Naive B cell (primary cell): ENCODE results near the gene PIAS1. TPM values are rescaled to one million over a fixed set of nuclear protein-coding genes. Genes with fewer than 3 reads are reported as not detected.

ENCODE experiments used
- ATAC-seq, 2 donors: fragments of 150-1000 bp; cut with Tn5 transposase; 2 replicates each; pipeline ENCODE4 v1.10.0; 2021; ENCODE audit warnings: low read depth in 2 of 2, mild to moderate bottlenecking in 2 of 2, moderate library complexity in 2 of 2
- DNase-seq: peaks from one replicate; pipeline ENCODE4 v3.0.0; 2022
- H3K27ac Mint-ChIP-seq, 6 donors: one replicate each; pipeline ENCODE4 v1.8.0; 2020 to 2022; ENCODE audit warnings: mild to moderate bottlenecking in 6 of 6, mixed read lengths in 6 of 6, moderate library complexity in 5 of 6, inconsistent platforms in 2 of 6
- H3K27me3 Mint-ChIP-seq, 3 donors: one replicate each; pipeline ENCODE4 v1.8.0; 2021 to 2022; ENCODE audit warnings: mixed read lengths in 3 of 3, mild to moderate bottlenecking in 1 of 3
- H3K36me3 Mint-ChIP-seq, 2 donors: one replicate each; pipeline ENCODE4 v1.8.0; 2020 to 2022; ENCODE audit warnings: mixed read lengths in 2 of 2, inconsistent platforms in 1 of 2, mild to moderate bottlenecking in 1 of 2
- H3K4me1 Mint-ChIP-seq, 3 donors: one replicate each; pipeline ENCODE4 v1.8.0; 2020 to 2022; ENCODE audit warnings: mixed read lengths in 3 of 3, inconsistent platforms in 1 of 3, mild to moderate bottlenecking in 1 of 3, moderate library complexity in 1 of 3
- H3K4me3 Mint-ChIP-seq, 8 donors: one replicate each; pipeline ENCODE4 v1.8.0; 2020 to 2022; ENCODE audit warnings: mild to moderate bottlenecking in 8 of 8, mixed read lengths in 8 of 8, moderate library complexity in 8 of 8, inconsistent platforms in 2 of 8
- H3K9me3 Mint-ChIP-seq, 7 donors: one replicate each; pipeline ENCODE4 v1.8.0; 2020 to 2022; ENCODE audit warnings: mixed read lengths in 7 of 7, mild to moderate bottlenecking in 5 of 7, inconsistent platforms in 2 of 7, moderate library complexity in 1 of 7
- polyA plus RNA-seq, 6 donors: library from polyadenylated mRNA; unstranded; fragments of 300-500 nt; fragmentation: Illumina TruSeq; gene quantifications; one replicate each; pipeline ENCODE4 v1.2.3, GENCODE V29; 2021; ENCODE audit warnings: low read depth in 6 of 6

PIAS1 gene
- polyA plus RNA-seq, 6 donors from 2014 or later = 141 to 207 (median 162) TPM

DNA sequence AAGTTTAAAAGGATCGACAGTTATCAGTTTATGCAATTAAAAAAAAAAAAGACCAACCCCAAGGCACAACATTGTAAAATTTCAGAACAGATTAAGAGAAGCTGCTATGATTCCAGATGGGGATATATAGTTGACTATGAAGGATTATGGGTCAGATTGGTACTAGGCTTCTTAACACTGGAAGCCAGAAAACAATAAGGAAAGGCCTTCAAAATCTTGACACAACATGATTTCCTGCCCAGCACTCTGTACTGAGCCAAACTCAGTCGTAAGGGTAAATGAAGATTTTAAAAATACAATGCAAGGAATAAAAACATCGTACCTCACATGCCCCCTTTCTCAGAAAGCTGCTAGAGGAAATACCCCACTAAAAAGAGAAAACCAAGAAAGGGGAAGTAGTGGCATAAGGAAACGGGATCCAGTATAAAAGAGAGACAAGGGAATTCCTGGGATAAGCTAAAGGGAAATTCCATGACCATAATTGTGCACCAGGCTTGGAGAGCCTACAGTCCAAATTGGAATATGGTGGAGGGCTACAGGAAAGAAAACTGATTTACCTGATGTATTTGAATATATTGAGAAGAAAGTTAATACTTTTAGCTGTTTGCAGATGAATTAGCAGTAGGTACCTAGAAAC lies 27.9 kb downstream of the PIAS1 start:
- peak overlapping the region; percentile 21 to 66 (median 47) for H3K27ac Mint-ChIP-seq
- H3K4me3 Mint-ChIP-seq = peak overlapping the region in 4 of 8 donors; percentile 10 to 34 (median 14)
- H3K27me3 Mint-ChIP-seq = no peaks in the 10 kb centered on the region
- no peaks in the 10 kb centered on the region for H3K9me3 Mint-ChIP-seq
- peaks cover 45 to 80% (median 66%) of the 10 kb centered on the region in 3 donors for H3K4me1 Mint-ChIP-seq
- no peaks in the 10 kb centered on the region for H3K36me3 Mint-ChIP-seq
- ATAC-seq (peak in 1 of 2 donors; percentile 34), DNase-seq (no peak)

DNA sequence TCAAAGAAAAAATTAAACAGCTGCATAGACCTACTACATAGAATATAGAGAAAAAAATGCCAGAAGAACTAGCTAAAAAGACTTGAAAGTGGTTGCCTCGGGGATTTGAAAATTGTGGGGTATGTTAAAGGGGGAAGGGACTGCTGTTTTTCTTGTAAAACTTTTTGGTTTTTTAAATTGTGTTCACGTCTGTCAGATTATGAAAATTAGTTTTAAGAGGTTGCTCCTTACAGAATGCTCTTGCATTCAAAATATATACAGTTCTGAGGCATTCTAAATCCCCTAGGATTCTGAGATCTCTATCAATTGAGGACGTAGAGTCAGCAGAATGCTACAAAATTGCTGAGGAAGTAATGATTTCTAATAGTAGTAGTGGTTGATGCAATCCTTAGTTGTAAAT lies 28.6 kb downstream of the PIAS1 start:
- Mint-ChIP-seq H3K4me3 (no peak overlapping the region), H3K4me1 (peaks cover 43 to 73% (median 59%) of the 10 kb centered on the region in 3 donors), H3K27me3 (no peaks in the 10 kb centered on the region), H3K9me3 (no peaks in the 10 kb centered on the region), H3K36me3 (no peaks in the 10 kb centered on the region), H3K27ac (peak overlapping the region in 4 of 6 donors; percentile 39 to 63 (median 47))
- DNase-seq (no peak), ATAC-seq (no peak)

DNA sequence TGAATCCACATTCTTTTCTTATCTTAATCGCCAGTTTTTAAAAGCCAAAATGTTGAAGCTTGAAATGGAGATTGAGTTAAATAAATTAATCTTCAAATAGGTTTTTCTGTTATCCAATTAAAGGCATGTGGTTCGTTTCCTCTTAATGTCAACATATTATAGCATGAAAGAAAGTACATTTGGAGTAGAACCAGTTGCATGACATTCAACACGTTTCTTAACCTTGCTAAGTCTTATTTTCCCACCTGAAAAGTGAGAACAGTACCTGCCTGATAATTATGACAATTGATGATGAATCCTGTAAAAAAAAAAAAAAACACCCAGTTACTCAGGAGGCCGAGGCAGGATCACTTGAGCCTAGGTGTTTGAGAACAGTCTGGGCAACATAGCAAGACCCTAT lies 29.3 kb downstream of the PIAS1 start:
- Mint-ChIP-seq H3K36me3 (no peaks in the 10 kb centered on the region), H3K27ac (peak overlapping the region in 1 of 6 donors; percentile 49), H3K27me3 (no peaks in the 10 kb centered on the region), H3K4me3 (no peak overlapping the region), H3K4me1 (peaks cover 36 to 67% (median 51%) of the 10 kb centered on the region in 3 donors), H3K9me3 (no peaks in the 10 kb centered on the region)
- no peak for DNase-seq
- ATAC-seq = no peak

DNA sequence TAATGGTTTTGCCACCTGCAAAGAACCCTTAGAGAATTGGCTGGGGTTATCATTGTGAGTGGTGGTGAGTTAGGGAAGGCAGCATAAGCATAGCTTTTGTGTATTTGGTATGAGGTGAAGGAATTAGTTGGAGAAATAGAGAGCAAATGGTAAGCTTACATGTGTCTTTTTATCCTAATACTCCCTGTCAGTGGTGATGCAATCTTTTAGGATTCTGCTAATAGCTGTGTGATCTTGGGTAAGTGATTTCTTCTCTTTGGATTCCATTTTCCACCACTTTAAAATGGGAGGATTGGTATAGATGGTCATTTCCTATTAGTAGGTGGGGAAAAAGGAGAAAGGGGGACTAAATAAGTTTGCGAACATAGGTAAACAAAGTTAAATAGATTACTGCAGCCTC lies 30.9 kb downstream of the PIAS1 start:
- H3K9me3 Mint-ChIP-seq = no peaks in the 10 kb centered on the region
- ATAC-seq = no peak
- H3K36me3 Mint-ChIP-seq = no peaks in the 10 kb centered on the region
- H3K4me3 Mint-ChIP-seq = no peak overlapping the region
- H3K27me3 Mint-ChIP-seq = no peaks in the 10 kb centered on the region
- H3K27ac Mint-ChIP-seq = peak overlapping the region in 1 of 6 donors; percentile 25
- peaks cover 34 to 60% (median 45%) of the 10 kb centered on the region in 3 donors for H3K4me1 Mint-ChIP-seq
- DNase-seq = no peak

DNA sequence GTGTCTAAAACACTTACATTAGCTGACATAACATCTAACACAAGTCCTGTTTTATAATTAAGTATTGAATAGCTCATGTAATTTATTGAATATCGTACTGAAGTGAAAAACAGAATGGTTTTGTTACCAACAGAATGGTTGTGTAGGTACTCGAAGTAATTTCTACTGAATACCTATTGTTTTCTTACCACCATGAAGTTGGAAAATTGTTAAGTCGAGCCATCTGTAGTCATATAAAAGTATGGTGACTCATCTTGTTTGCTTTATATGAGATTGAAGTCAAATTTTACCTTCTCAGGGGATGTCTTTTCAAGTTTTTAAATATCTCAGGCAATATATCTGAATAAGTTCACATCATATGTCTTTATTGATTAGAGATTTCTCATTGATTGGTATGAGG lies 37.6 kb downstream of the PIAS1 start:
- Mint-ChIP-seq H3K27ac (no peak overlapping the region), H3K4me3 (no peak overlapping the region), H3K9me3 (peaks cover 0 to 14% (median 9%) of the 10 kb centered on the region in 7 donors), H3K4me1 (peaks cover 11 to 26% (median 11%) of the 10 kb centered on the region in 3 donors), H3K27me3 (no peaks in the 10 kb centered on the region), H3K36me3 (peaks cover 14 to 20% of the 10 kb centered on the region in 2 donors)
- no peak for ATAC-seq
- no peak for DNase-seq

DNA sequence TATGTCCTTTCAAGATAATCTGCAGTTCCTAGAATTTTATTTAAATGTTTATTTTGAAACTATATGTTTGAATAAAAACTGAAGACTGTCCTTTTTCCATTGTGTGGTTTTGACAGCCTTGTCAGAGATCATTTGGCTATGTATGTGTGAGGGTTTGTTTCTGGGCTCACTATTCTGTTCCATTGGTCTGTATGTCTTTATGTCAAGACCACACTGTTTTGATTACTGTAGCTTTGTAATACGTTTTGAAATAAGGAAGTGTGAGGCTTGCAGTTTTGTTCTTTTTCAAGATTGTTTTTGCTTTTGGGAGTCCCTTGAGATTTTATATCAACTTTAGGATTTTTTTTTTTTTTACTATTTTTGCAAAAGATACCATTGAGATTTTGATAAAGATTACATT lies 42.0 kb downstream of the PIAS1 start:
- H3K27me3 Mint-ChIP-seq = no peaks in the 10 kb centered on the region
- ATAC-seq (no peak), DNase-seq (no peak)
- H3K27ac Mint-ChIP-seq = no peak overlapping the region
- H3K4me1 Mint-ChIP-seq = peaks cover 31 to 48% (median 36%) of the 10 kb centered on the region in 3 donors
- H3K36me3 Mint-ChIP-seq = peaks cover 22 to 33% of the 10 kb centered on the region in 2 donors
- H3K9me3 Mint-ChIP-seq = peaks cover 0 to 22% (median 15%) of the 10 kb centered on the region in 7 donors
- no peak overlapping the region for H3K4me3 Mint-ChIP-seq

DNA sequence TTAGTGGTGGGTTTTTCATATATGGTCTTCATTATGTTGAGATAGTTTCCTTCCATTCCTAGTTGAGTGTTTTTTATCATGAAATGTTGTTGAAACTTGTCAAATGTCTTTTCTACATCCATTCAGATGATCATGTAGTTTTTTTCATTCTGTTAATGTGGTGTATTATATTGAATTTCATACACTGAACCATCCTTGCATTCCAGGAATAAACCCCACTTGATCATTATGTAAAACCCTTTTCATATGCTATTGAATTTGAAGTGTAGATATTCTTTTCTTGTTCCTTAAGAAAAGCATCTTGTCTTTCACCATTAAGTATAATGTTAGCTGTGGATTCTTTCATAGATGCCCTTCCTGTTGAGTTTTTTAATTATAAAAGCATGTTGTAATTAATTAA lies 42.9 kb downstream of the PIAS1 start:
- Mint-ChIP-seq H3K9me3 (peaks cover 0 to 22% (median 15%) of the 10 kb centered on the region in 7 donors), H3K27me3 (no peaks in the 10 kb centered on the region), H3K4me3 (no peak overlapping the region), H3K27ac (no peak overlapping the region), H3K4me1 (peaks cover 36 to 55% (median 45%) of the 10 kb centered on the region in 3 donors), H3K36me3 (peaks cover 27 to 37% of the 10 kb centered on the region in 2 donors)
- ATAC-seq = no peak
- DNase-seq = no peak

DNA sequence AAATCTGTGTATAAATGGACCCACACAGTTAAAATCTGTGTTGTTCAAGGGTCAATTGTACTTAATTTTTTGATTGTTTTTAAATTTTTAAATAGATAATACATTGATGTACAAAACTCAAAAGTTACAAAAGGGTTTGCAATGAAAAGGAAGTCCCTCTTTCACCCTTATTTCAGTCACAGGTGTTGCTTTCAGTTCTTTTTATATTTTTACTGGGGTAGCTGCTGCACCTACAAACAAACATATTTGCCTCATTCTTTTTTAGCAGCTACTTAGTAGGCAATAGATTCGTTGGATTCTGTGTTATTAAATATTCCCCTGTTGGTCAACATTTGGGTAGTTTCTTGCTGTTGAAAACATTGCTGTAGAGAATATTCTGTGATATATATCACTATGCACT lies 44.4 kb downstream of the PIAS1 start:
- peaks cover 0 to 29% (median 18%) of the 10 kb centered on the region in 7 donors for H3K9me3 Mint-ChIP-seq
- peak overlapping the region in 4 of 8 donors; percentile 12 to 60 (median 30) for H3K4me3 Mint-ChIP-seq
- ATAC-seq (no peak), DNase-seq (no peak)
- peak overlapping the region in 1 of 6 donors; percentile 56 for H3K27ac Mint-ChIP-seq
- H3K36me3 Mint-ChIP-seq = peaks cover 31 to 32% of the 10 kb centered on the region in 2 donors
- H3K4me1 Mint-ChIP-seq = peaks cover 38 to 57% (median 51%) of the 10 kb centered on the region in 3 donors
- no peaks in the 10 kb centered on the region for H3K27me3 Mint-ChIP-seq

DNA sequence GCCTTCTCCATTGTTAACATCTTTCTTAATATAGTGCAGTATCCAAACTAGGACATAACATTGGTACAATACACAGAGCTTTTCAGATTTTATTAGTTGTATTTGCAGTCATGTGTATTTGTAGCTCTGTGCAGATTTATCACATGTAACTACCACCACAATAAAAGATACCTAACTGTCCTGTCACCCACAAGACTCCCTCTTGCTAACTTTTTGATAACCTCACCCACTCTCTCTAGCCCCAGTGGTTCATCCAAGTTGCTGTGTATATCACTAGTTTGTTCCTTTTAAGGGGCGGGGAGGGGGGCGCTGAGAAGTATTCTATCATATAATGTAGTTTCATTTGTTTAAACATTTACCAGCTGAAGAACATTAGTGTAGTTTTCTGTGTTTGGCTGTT lies 46.1 kb downstream of the PIAS1 start:
- no peak for ATAC-seq
- Mint-ChIP-seq H3K36me3 (peaks cover 34 to 37% of the 10 kb centered on the region in 2 donors), H3K27me3 (no peaks in the 10 kb centered on the region), H3K4me3 (peak overlapping the region in 2 of 8 donors; percentile 14 to 73), H3K4me1 (peaks cover 37 to 60% (median 50%) of the 10 kb centered on the region in 3 donors), H3K9me3 (peaks cover 0 to 29% (median 21%) of the 10 kb centered on the region in 7 donors), H3K27ac (peak overlapping the region in 4 of 6 donors; percentile 1 to 76 (median 35))
- DNase-seq = no peak

DNA sequence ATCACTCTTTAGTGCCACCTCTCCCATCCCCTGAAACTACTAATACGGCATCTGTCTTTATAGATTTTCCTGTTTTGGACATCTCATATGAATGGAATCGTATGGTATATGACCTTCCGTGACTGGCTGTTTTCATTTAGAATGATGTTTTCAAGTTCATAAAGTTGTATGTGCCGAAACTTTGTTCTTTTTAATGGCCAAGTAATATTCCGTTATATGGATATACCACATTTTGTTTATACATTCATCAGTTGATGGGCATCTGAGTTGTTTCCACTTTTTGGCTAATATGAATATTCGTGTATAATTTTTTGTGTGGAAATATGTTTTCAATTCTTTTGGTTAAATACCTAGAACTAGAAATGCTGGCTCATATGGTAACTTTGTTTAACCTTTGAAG lies 49.5 kb downstream of the PIAS1 start:
- DNase-seq (no peak), ATAC-seq (no peak)
- Mint-ChIP-seq H3K4me3 (no peak overlapping the region), H3K4me1 (peaks cover 47 to 73% (median 63%) of the 10 kb centered on the region in 3 donors), H3K27me3 (no peaks in the 10 kb centered on the region), H3K9me3 (peaks cover 0 to 12% (median 4%) of the 10 kb centered on the region in 7 donors), H3K27ac (no peak overlapping the region), H3K36me3 (peaks cover 22 to 24% of the 10 kb centered on the region in 2 donors)

DNA sequence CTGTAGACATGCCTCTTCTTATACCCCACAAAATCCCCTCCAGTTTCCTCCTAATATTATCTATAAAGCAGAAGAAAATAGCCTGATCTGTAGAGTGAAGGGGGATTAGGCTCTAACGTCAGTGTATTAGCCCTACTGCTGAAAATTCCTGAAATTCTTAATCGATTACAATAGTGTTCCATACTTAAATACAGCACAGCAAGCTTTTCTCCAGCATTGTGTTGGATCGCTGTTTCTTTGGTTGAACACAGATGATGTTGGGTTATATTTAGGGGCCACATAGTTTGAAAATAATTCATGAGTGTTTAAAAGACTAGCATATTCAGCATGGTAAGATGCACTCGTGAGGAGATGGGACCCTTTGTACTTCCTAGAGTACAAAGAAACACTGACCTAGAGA lies 52.5 kb downstream of the PIAS1 start:
- Mint-ChIP-seq H3K4me1 (peaks cover 41 to 61% (median 54%) of the 10 kb centered on the region in 3 donors), H3K27me3 (no peaks in the 10 kb centered on the region), H3K27ac (peak overlapping the region in 3 of 6 donors; percentile 16 to 51 (median 50)), H3K36me3 (peaks cover 15% of the 10 kb centered on the region in 2 donors), H3K9me3 (peaks cover 0 to 12% (median 4%) of the 10 kb centered on the region in 7 donors), H3K4me3 (no peak overlapping the region)
- DNase-seq = no peak
- no peak for ATAC-seq

DNA sequence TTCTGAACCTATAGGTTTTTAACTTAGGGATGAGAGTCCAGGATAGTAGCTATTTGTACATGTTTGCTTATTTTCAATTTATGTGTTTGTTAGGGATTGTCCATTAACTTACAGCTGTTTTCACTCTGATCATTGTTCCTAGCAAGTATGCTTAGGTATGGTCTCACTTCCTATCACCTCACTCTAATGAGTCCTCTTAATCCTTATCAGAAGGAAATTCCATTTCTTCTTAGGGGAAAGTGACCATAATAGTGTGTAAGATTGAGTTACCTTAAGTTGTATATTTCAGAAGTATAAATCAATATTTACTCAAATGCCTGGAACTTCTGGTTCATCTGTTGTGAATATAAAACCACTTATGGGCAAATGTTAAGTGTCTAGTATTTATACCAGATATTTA lies 53.0 kb downstream of the PIAS1 start:
- H3K4me1 Mint-ChIP-seq = peaks cover 43 to 61% (median 54%) of the 10 kb centered on the region in 3 donors

DNA sequence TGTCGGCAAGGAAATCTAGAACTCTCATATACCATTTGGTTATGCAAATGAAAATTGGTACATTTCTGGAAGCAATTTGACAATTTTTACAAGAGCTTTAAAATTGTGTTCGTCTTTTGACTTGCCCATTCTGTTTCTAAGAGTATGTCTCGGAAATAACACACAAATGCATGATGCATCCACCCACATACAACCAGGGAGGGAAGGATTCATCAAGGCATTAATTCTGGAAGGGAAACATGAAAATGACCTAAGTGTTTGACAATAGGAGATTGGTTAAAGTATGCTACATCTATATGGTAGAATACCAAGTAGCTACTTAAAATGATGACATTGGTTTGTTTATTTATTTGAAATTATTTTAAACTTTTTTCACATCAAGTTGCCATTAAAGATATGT lies 58.6 kb downstream of the PIAS1 start:
- H3K27me3 Mint-ChIP-seq = no peaks in the 10 kb centered on the region
- peak overlapping the region in 2 of 8 donors; percentile 4 to 20 for H3K4me3 Mint-ChIP-seq
- H3K4me1 Mint-ChIP-seq = peaks cover 65 to 80% (median 80%) of the 10 kb centered on the region in 3 donors
- ATAC-seq (no peak), DNase-seq (no peak)
- H3K27ac Mint-ChIP-seq = peak overlapping the region in 1 of 6 donors; percentile 5
- no peaks in the 10 kb centered on the region for H3K36me3 Mint-ChIP-seq
- H3K9me3 Mint-ChIP-seq = no peaks in the 10 kb centered on the region

More for the DNA sequence above, 53.0 kb downstream of the PIAS1 start:
- Mint-ChIP-seq H3K4me3 (no peak overlapping the region), H3K27ac (peak overlapping the region in 2 of 6 donors; percentile 50 to 61), H3K27me3 (no peaks in the 10 kb centered on the region), H3K36me3 (peaks cover 15% of the 10 kb centered on the region in 2 donors), H3K9me3 (peaks cover 0 to 12% (median 4%) of the 10 kb centered on the region in 7 donors)
- DNase-seq (no peak), ATAC-seq (no peak)

DNA sequence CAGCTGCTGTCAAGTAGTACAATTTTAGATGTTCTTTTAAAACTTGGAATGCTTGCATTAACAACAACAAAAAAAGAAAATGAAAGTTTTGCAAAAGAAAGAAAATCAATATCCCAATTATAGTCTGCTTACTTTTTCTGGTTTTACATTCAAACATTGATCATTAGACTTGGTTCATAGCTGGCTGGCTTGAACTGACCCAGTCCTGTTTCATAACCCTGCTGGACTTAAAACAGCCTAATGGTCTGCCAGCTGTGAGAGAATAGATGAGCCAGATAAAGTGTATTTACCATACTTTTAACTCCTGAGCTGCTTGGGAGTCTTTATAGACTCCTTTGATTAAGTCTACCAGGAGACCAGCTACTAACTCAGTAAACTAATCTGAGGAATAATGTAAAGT lies 59.2 kb downstream of the PIAS1 start:
- peak overlapping the region in 4 of 6 donors; percentile 1 to 93 (median 68) for H3K27ac Mint-ChIP-seq
- H3K4me3 Mint-ChIP-seq = peak overlapping the region in 3 of 8 donors; percentile 11 to 43 (median 42)
- no peak for DNase-seq
- H3K36me3 Mint-ChIP-seq = no peaks in the 10 kb centered on the region
- no peak for ATAC-seq
- H3K9me3 Mint-ChIP-seq = no peaks in the 10 kb centered on the region
- H3K4me1 Mint-ChIP-seq = peaks cover 63 to 78% (median 76%) of the 10 kb centered on the region in 3 donors
- no peaks in the 10 kb centered on the region for H3K27me3 Mint-ChIP-seq
